SK-MEL-5 (cell line): ENCODE measurements around the gene AARS1. TPM values are rescaled to one million over a fixed set of nuclear protein-coding genes. Genes with fewer than 3 reads are reported as not detected.
"Not testable (repeated sequence)": the region's sequence is repeated elsewhere in the genome, so short reads cannot be mapped to it uniquely, and the experiment has no call there.

ENCODE experiments used
- DNase-seq: peaks from one replicate; pipeline ENCODE4 v3.0.0-alpha.2; 2016; ENCODE audit warnings: low read depth, low spot score
- in situ Hi-C: cut with HindIII; loops from 2 replicates; pipeline ENCODE4 v1.10.0; 2016; ENCODE audit warnings: low sequenced_read_pairs, high pct_unique_total_duplicates, low pct_unique_long_range_greater_than_20kb
- total RNA-seq: library from RNA; depleted of rRNA; stranded (reverse); fragments of >200 nt; shearing (Covaris generic); gene quantifications from 2 replicates; pipeline ENCODE4 v1.2.3, GENCODE V29; 2014

Gene AARS1
- total RNA-seq, 1 experiment from 2014 or later, result 96.7 TPM

DNA sequence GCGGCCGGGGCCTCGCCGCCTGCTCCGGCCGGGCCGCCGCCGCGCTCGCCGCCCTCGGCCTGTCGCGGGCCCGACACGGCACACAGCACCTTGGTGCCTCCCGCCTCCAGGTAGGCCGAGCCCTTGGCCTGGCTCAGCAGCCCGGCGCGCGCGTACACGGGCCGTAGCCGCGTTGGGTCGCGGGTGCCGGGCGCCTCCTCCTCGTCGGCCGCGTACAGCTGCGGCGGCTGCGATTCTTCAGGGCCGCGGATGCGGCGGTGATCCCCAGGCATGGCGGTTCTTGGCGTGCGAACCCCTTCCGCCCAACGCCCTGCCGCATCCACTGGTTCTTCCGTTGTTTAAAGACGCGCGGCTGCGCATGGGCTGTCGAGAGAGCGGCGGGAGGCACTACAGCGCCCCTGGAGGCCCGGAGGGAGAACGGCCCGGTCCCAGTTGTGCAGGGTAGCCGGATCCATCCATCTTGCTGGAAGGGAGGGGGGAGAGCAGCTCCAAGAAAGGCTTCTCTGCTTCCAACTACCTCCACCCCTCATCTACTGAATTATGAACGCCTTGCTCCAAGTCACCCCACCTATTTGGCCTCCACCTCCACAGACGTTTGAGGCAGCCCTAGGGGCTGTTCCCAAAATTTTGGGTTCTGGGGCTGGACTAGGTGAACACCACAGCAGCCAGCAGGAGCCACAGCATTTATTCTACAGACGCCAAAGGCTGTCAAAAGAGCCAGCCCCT is 37.5 kb downstream of the AARS1 start, which contains the start of gene EXOSC6:
Gene EXOSC6, minus strand, starts transcription at position 312 of the 726 bp plus-strand sequence. Its CDS starts 40 bp downstream, at position 272.
- in situ Hi-C loops, result no loop called here
- DNase-seq, result peak; percentile 92

DNA sequence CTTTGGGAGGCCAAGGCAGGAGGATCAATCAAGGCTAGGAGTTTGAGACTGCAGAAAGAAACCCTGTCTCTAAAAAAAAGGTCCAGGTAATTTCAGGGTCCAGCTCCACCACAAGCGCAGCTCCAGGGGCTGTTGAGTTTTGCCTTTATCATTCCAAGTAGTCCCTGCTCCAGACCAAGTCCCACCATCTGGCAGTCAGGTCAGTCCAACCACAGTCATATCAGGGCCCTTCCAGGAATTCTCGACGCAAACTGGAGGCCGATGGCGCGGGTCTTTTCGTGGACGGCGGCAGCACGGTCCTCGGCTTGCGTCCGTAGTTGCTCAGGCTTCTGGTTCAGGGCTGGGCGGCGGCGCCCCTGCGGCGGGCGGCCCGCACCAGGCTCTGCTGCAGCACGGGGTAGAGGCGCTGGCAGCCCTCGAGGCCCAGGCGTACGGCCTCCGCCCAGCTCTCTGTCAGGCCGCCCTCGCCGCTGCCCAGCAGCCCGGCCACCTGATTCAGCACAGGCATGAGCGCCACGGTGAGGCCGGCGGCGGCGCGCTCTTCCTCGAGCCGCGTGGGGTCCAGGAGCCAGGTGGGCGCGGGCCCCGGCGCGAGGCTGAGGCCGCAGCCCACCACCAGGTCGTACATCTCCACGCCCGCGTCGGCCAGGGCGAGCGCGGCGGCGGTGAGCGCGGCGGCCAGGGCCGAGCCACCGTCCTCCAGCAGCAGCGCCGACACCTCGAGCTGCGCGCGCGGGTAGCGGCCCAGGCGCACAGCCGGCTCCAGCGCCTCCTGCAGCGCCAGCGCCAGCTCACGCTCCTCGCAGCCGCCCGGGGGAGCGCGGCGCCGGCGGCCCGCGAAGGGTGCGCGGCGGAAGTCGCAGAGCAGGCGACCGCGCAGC is 38.3 kb downstream of the AARS1 start:
- in situ Hi-C loops, result no loop called here
- DNase-seq, result peak; percentile 25

DNA sequence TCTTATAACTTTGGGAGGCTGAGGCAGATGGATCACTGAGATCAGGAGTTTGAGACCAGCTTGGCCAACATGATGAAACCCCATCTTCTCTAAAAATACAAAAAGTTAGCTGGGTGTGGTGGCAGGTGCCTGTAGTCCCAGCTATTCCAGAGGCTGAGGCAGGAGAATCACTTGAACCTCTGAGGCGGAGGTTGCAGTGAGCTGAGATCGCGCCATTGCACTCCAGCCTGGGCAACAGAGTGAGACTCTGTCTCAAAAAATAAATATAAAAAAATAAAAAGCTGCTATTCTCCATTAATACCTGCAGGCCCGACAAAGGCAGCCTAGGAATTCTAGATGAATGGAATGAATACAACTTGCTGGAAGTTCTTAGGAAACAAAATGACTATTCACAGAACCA is 39.6 kb downstream of the AARS1 start:
- in situ Hi-C loops, DNase-seq: not testable (repeated sequence)

DNA sequence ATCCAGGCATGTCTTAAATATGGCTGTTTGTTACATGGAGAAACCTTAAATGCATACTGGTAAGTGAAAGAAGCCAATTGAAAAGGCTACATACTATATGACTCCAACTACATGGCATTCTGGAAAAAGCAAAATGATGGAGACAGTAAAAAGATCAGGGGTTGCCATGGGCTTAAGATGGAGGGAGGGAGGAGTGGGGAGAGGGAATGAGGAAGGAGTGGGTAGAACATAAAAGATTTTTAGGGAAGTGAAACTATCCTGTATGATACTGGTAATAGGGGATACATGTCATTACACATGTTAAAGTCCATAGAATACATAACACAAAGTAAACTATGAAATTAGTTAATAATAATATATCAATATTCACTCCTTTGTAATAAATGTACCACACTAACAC is 50.5 kb downstream of the AARS1 start:
- DNase-seq, in situ Hi-C loops: not testable (repeated sequence)

DNA sequence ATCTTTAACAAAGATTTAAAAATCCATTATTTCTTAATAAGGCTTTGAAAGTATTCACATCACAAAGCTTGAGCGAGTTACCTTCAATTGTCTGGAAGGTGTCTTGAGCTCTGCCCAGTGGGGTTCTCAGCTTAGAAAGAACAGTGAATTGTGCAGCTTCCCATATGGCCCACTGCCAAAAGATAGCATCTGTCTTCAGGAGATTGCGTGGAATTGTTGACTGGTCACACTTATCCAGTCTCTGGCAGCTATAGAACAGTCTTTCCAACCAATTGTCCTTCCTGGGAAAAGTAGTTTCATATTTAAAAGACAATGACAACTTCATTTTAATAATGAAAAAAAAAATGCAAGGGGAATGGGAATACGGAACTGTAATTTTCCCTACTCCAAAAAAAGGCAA is 57.5 kb downstream of the AARS1 start:
- in situ Hi-C loops, DNase-seq: not testable (repeated sequence)

DNA sequence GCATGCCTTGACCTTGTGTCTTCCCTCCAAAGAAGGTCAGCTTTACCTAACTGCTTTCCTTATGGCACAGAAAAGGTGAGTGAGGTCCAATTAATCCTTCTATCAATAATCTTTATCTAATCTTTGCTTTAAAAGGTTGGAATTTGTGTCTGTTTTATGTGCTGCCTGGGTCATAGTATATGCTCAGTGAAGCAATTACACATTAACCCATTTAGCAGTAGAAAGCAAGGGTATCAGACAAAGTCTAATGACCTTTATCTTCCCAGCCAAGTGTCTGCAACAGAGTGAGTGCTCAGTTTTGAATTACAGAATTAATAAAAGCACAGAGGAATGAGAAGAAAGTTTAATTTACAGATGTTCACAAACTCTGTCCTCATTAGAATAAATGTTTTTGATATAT is 63.3 kb downstream of the AARS1 start:
- in situ Hi-C loops, DNase-seq: not testable (repeated sequence)

DNA sequence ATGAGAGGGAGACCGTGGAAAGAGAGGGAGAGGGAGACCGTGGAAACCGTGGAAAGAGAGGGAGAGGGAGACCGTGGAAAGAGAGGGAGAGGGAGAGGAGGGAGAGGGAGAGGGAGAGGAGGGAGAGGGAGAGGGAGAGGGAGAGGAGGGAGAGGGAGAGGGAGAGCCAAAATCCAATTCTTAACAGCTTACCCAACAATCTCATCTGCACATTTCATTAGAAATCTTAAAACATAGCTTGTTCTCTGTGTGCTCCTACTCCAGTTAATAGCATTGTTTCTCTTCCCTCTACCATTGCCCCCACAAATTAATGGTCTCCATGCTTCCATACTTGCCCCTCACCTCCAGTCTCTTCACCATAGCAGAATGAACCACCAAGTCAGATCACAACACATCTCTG is 63.9 kb downstream of the AARS1 start:
- in situ Hi-C loops, DNase-seq: not testable (repeated sequence)

DNA sequence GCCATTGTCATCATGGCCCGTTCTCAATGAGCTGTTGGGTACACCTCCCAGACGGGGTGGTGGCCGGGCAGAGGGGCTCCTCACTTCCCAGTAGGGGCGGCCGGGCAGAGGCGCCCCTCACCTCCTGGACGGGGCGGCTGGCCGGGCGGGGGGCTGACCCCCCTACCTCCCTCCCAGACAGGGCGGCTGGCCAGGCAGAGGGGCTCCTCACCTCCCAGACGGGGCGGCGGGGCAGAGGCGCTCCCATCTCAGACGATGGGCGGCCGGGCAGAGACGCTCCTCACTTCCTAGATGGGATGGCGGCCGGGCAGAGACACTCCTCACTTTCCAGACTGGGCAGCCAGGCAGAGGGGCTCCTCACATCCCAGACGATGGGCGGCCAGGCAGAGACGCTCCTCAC is 64.7 kb downstream of the AARS1 start:
- in situ Hi-C loops, DNase-seq: not testable (repeated sequence)

DNA sequence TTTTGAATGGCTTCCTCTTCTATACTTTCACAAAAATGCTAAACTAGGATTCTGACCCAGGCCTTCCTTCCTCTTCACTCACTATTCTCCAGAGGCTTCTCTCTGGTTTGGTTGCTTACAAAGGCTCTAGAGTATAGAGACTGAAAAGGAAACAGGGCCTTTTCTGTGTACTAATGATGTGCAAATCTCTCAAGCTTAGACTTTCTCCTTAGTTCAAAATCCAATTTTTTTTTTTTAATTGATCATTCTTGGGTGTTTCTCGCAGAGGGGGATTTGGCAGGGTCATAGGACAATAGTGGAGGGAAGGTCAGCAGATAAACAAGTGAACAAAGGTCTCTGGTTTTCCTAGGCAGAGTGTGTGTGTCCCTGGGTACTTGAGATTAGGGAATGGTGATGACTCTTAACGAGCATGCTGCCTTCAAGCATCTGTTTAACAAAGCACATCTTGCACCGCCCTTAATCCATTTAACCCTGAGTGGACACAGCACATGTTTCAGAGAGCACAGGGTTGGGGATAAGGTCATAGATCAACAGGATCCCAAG is 65.3 kb downstream of the AARS1 start:
- DNase-seq, in situ Hi-C loops: not testable (repeated sequence)

DNA sequence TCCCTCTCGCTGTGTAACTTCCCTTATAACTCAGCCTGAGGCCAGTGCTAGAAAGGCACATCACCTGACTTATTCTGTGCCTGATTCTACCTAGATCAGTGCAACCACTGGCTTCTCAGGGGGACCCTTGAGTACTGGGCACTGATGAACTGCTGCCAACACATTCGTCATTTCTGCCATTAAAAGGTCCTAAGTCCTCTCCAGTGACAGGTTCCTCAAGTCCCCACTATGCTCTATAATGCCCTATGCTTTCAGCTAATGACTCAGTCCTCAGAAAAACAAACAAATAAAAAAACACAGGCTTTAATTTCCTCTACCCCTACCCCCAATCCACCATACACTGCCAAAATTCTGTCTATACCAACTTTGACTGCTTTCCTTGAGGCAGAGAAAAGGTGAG is 66.1 kb downstream of the AARS1 start:
- in situ Hi-C loops, DNase-seq: not testable (repeated sequence)

DNA sequence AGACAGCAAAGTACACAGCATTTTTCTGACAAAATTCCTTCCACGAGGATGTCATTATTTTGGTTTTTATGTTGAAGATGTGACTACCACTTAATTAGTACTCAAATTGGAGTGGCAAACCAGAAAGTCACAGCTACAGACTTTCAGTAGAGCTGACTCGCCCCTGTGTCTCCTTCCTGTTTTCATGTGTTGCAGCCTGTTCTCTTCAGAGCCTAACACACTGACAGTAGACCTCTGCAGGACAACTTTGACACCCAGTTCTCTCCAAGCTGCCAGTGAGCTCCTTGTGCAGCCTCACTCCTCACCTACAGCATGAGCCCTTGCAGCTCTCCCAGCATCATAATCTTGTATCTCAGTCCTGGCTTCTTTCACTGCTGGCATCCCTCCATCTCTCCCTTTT is 66.7 kb downstream of the AARS1 start:
- DNase-seq, in situ Hi-C loops: not testable (repeated sequence)

DNA sequence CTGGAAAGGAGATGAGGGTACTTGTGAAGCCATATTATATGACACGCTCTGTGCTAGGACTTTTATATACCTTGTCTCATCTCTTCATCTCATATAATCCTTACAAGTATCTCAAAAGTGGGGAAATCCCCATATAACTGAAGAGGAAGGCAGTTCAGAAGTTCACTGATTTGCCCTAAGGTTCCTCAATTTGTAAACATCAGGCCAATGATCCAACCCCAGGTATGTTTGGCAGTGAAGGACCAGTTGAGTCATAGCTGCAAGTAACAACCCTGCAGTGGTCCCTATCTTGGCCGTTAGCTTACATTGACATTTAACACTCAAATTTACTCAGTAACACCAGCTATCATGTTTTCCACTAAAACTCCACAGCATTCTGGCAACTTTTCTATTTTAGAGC is 70.7 kb downstream of the AARS1 start:
- DNase-seq, in situ Hi-C loops: not testable (repeated sequence)

DNA sequence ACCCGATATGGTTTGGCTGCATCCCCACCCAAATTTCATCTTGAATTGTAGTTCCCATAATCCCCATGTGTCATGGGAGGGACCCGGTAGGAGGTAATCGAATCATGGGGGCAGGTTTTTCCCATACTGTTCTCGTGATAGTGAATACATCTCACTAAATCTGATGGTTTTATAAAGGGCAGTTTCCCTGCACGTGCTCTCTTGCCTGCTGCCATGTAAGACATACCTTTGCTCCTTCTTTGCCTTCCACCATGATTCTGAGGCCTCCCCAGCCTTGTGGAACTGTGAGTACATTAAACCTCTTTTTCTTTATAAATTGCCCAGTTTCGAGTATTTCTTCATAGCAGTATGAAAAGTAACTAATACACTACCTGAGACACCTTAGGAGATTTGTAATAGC is 82.9 kb downstream of the AARS1 start:
- DNase-seq, in situ Hi-C loops: not testable (repeated sequence)

DNA sequence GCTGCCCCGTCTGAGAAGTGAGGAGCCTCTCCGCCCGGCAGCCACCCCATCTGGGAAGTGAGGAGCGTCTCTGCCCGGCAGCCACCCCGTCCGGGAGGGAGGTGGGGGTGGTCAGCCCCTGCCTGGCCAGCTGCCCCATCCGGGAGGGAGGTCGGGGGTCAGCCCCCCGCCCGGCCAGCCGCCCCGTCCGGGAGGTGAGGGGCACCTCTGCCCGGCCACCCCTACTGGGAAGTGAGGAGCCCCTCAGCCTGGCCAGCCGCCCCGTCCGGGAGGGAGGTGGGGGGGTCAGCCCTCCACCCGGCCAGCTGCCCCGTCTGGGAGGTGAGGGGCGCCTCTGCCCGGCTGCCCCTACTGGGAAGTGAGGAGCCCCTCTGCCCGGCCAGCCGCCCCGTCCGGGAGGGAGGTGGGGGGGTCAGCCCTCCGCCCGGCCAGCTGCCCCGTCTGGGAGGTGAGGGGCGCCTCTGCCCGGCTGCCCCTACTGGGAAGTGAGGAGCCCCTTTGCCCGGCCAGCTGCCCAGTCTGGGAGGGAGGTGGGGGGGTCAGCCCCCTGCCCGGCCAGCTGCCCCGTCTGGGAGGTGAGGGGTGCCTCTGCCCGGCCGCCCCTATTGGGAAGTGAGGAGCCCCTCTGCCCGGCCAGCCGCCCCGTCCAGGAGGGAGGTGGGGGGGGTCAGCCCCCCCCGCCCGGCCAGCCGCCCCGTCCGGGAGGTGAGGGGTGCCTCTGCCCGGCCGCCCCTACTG is 84.5 kb downstream of the AARS1 start:
- in situ Hi-C loops, DNase-seq: not testable (repeated sequence)

DNA sequence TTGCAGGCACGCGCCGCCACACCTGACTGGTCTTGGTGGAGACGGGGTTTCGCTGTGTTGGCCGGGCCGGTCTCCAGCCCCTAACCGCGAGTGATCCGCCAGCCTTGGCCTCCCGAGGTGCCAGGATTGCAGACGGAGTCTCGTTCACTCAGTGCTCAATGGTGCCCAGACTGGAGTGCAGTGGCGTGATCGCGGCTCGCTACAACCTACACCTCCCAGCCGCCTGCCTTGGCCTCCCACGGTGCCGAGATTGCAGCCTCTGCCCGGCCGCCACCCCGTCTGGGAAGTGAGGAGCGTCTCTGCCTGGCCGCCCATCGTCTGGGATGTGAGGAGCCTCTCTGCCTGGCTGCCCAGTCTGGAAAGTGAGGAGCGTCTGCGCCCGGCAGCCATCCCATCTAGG is 85.3 kb downstream of the AARS1 start:
- DNase-seq, in situ Hi-C loops: not testable (repeated sequence)

DNA sequence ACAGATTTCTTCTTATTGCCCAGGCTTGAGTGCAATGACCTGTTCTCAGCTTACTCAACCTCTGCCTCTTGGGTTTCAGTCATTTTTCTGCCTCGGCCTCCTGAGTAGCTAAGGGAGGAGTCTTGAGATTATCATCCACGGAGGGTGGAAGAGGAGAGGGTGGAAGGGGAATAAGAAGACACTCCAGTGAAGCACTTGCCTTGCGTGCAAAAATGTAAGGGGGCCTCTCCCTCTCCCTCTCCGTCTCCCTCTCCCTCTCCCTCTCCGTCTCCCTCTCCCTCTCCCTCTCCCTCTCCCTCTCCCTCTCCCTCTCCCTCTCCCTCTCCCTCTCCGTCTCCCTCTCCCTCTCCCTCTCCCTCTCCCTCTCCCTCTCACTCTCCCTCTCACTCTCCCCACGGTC is 85.8 kb downstream of the AARS1 start:
- in situ Hi-C loops, DNase-seq: not testable (repeated sequence)
